Neural cell (in vitro differentiated cells): ENCODE data around the gene DNAH17. TPM values are rescaled to one million over a fixed set of nuclear protein-coding genes. Genes with fewer than 3 reads are reported as not detected.

Experiments
- H2AFZ ChIP-seq: fragments of 200-600, 300-800 bp; sonication (generic), shearing (Covaris generic); 2 replicates; pipeline ENCODE4 v1.6.0; 2014; ENCODE audit warnings: low read depth, mild to moderate bottlenecking, antibody characterized with exemption, low read length, moderate library complexity
- H3F3A ChIP-seq: fragments of 200-600 bp; shearing (Covaris generic); 2 replicates; pipeline ENCODE4 v1.6.1; 2016; ENCODE audit warnings: mild to moderate bottlenecking, moderate library complexity, mixed read lengths, antibody characterized with exemption, low read length; ENCODE audit not compliant: insufficient read depth, poor library complexity, severe bottlenecking
- H3K27ac ChIP-seq: fragments of 200-600, 300-800 bp; sonication (generic), shearing (Covaris generic); 2 replicates; pipeline ENCODE4 v1.5.1; 2014; ENCODE audit warnings: mild to moderate bottlenecking, low read length, moderate library complexity
- H3K27me3 ChIP-seq: fragments of 300-800, 200-600 bp; sonication (generic), shearing (Covaris generic); 2 replicates; pipeline ENCODE4 v1.6.0; 2014; ENCODE audit warnings: mild to moderate bottlenecking, low read depth, low read length, moderate library complexity; ENCODE audit not compliant: insufficient read depth
- H3K36me3 ChIP-seq: fragments of 300-800, 200-600 bp; sonication (generic), shearing (Covaris generic); 2 replicates; pipeline ENCODE4 v1.5.1; 2014; ENCODE audit warnings: mild to moderate bottlenecking, antibody characterized with exemption, low read length, moderate library complexity; ENCODE audit not compliant: insufficient read depth
- H3K4me2 ChIP-seq: fragments of 300-800, 200-600 bp; sonication (generic), shearing (Covaris generic); 2 replicates; pipeline ENCODE4 v1.6.0; 2014; ENCODE audit warnings: mild to moderate bottlenecking, low read length
- H3K4me3 ChIP-seq: fragments of 300-800, 200-600 bp; sonication (generic), shearing (Covaris generic); 2 replicates; pipeline ENCODE4 v1.5.1; 2014; ENCODE audit warnings: mild to moderate bottlenecking, low read length, moderate library complexity
- H3K79me2 ChIP-seq: fragments of 200-600 bp; shearing (Covaris generic); replicated peaks from 2 replicates; pipeline ENCODE4 v1.6.0; 2014; ENCODE audit warnings: mild to moderate bottlenecking, low read length, moderate library complexity; ENCODE audit not compliant: insufficient read depth
- H3K9ac ChIP-seq: fragments of 300-800, 200-600 bp; sonication (generic), shearing (Covaris generic); 2 replicates; pipeline ENCODE4 v1.6.1; 2016; ENCODE audit warnings: mild to moderate bottlenecking, low read length, mixed read lengths
- H3K9me2 ChIP-seq: fragments of 200-600 bp; shearing (Covaris generic); 2 replicates; pipeline ENCODE4 v1.6.1; 2016; ENCODE audit warnings: mild to moderate bottlenecking, low read length, mixed read lengths; ENCODE audit not compliant: insufficient read depth
- H3K9me3 ChIP-seq: fragments of 200-600, 300-800 bp; sonication (generic), shearing (Covaris generic); 2 replicates; pipeline ENCODE4 v1.6.1; 2016; ENCODE audit warnings: mild to moderate bottlenecking, mixed run types, low read length, moderate library complexity, mixed read lengths
- H4K20me1 ChIP-seq: fragments of 200-600 bp; shearing (Covaris generic); 2 replicates; pipeline ENCODE4 v1.6.1; 2016; ENCODE audit warnings: mild to moderate bottlenecking, mixed run types; ENCODE audit not compliant: insufficient read depth
- CTCF ChIP-seq: fragments of 450-650 bp; IDR thresholded peaks from 2 replicates; pipeline ENCODE4 v1.5.1; 2014; ENCODE audit warnings: antibody characterized with exemption, mild to moderate bottlenecking, moderate library complexity; ENCODE audit not compliant: poor library complexity, severe bottlenecking
- EP300 ChIP-seq: fragments of 450-650 bp; conservative IDR thresholded peaks from 2 replicates; pipeline ENCODE4 v1.6.1; 2014; ENCODE audit warnings: antibody characterized with exemption, mild to moderate bottlenecking, moderate library complexity; ENCODE audit not compliant: poor library complexity, severe bottlenecking
- EZH2 ChIP-seq: fragments of 200-600, 300-800 bp; shearing (Covaris generic), sonication (generic); IDR thresholded peaks from 2 replicates; pipeline ENCODE4 v1.6.1; 2014; ENCODE audit warnings: antibody characterized with exemption, low read length, borderline replicate concordance, mild to moderate bottlenecking; ENCODE audit not compliant: insufficient read depth, poor library complexity, severe bottlenecking
- MXI1 ChIP-seq: fragments of 450-650 bp; conservative IDR thresholded peaks from 2 replicates; pipeline ENCODE4 v1.6.1; 2014; ENCODE audit warnings: antibody characterized with exemption, mild to moderate bottlenecking; ENCODE audit not compliant: poor library complexity, severe bottlenecking
- POLR2AphosphoS5 ChIP-seq: IDR thresholded peaks from 2 replicates; pipeline ENCODE4 v1.6.1; 2012
- RAD21 ChIP-seq: fragments of 450-650 bp; conservative IDR thresholded peaks from 2 replicates; pipeline ENCODE4 v1.6.1; 2014; ENCODE audit warnings: antibody characterized with exemption, mild to moderate bottlenecking, moderate library complexity
- REST ChIP-seq: IDR thresholded peaks from 2 replicates; pipeline ENCODE4 v1.6.1; 2012; ENCODE audit warnings: borderline replicate concordance
- SMC3 ChIP-seq: fragments of 450-650 bp; conservative IDR thresholded peaks from 2 replicates; pipeline ENCODE4 v1.6.1; 2014; ENCODE audit warnings: antibody characterized with exemption, mild to moderate bottlenecking, moderate library complexity; ENCODE audit not compliant: poor library complexity
- TAF1 ChIP-seq: IDR thresholded peaks from 2 replicates; pipeline ENCODE4 v1.6.1; 2012; ENCODE audit warnings: low read depth
- polyA plus RNA-seq: library from polyadenylated mRNA; depleted of rRNA; stranded (reverse); fragments of >200 nt; gene quantifications from 2 replicates; pipeline ENCODE4 v1.2.3, GENCODE V29; 2014

DNAH17 gene
- polyA plus RNA-seq, 1 donor from 2014 or later, result not detected

GRCh38 chr17:78529871-78530670 lies 47.1 kb downstream of the DNAH17 start:
- Histone ChIP-seq H3K4me2 (no peak overlapping the region), H3K9me3 (no peaks in the 10 kb centered on the region), H3K36me3 (no peaks in the 10 kb centered on the region), H3F3A (no peaks in the 10 kb centered on the region), H2AFZ (no peak overlapping the region), H3K9me2 (no peaks in the 10 kb centered on the region), H3K27me3 (no peaks in the 10 kb centered on the region), H3K4me3 (no peak overlapping the region), H3K9ac (no peak overlapping the region), H3K79me2 (no peaks in the 10 kb centered on the region), H4K20me1 (no peaks in the 10 kb centered on the region), H3K27ac (no peak overlapping the region)
- TF ChIP-seq SMC3 (no peak), EP300 (no peak), RAD21 (no peak), REST (no peak), CTCF (no peak), POLR2AphosphoS5 (no peak), EZH2 (no peak), MXI1 (no peak), TAF1 (no peak)

- H2AFZ ChIP-seq, result no peak overlapping the region
- no peak overlapping the region for H3K27ac ChIP-seq
- no peaks in the 10 kb centered on the region for H3K36me3 ChIP-seq
- H3K9ac ChIP-seq, result no peak overlapping the region
- no peaks in the 10 kb centered on the region for H3K9me2 ChIP-seq
- no peaks in the 10 kb centered on the region for H3F3A ChIP-seq
- no peak overlapping the region for H3K4me2 ChIP-seq
- H3K79me2 ChIP-seq, result no peaks in the 10 kb centered on the region
- no peaks in the 10 kb centered on the region for H3K9me3 ChIP-seq
- no peak for TF ChIP-seq SMC3
- TF ChIP-seq RAD21, result no peak
- TF ChIP-seq EP300, result no peak
- no peak for TF ChIP-seq REST
- TF ChIP-seq CTCF, result no peak
- no peak for TF ChIP-seq EZH2
- TF ChIP-seq MXI1, result no peak
- no peak for TF ChIP-seq TAF1
- TF ChIP-seq POLR2AphosphoS5, result no peak
- no peaks in the 10 kb centered on the region for H4K20me1 ChIP-seq
- H3K27me3 ChIP-seq, result no peaks in the 10 kb centered on the region
- H3K4me3 ChIP-seq, result no peak overlapping the region
Measured at GRCh38 chr17:78529251-78529650, 47.9 kb downstream of the DNAH17 start.
